Measurements from ENCODE around the gene SERPINE1. TPM values are rescaled to one million over a fixed set of nuclear protein-coding genes. Genes with fewer than 3 reads are reported as not detected.

SERPINE1 gene
- total and polyA plus RNA-seq, 2 experiments from 2014 or later = 0.97 to 1.2 TPM

GRCh38 chr7:101123703-101124068 is 3.2 kb upstream of the SERPINE1 start:
- H3K4me3 ChIP-seq = no peak overlapping the region
- no peaks in the 10 kb centered on the region for H3K36me3 ChIP-seq (ENCODE audit: insufficient read depth)
- no peak overlapping the region for H2AFZ ChIP-seq
- no peaks in the 10 kb centered on the region for H4K20me1 ChIP-seq (replicated peaks; ENCODE audit: insufficient read depth)
- H3K9me2 ChIP-seq (ENCODE audit: insufficient read depth) = no peaks in the 10 kb centered on the region
- no peak overlapping the region for H3K27ac ChIP-seq (ENCODE audit: low read depth)
- H3K4me1 ChIP-seq (ENCODE audit: insufficient read depth) = peaks cover 42% of the 10 kb centered on the region; the same call in 1 of the 2 replicates
- Mint-ChIP-seq H3K27ac (no peak overlapping the region), H3K27me3 (ENCODE audit: insufficient read depth, low read depth, poor library complexity) (peaks cover 26% of the 10 kb centered on the region), H3K9me3 (peaks cover 8% of the 10 kb centered on the region), H3K36me3 (ENCODE audit: low read depth) (peaks cover 10% of the 10 kb centered on the region; the same call in 1 of the 3 replicates), H3K4me1 (peaks cover 32% of the 10 kb centered on the region), H3K4me3 (no peak overlapping the region)
- no peak for ATAC-seq
- no peak for TF ChIP-seq ZNF331 (CRISPR knock-in tag; IDR thresholded peaks at IDR 0.05; ENCODE audit: low read depth)
- no peak for TF ChIP-seq STAT1 (IDR thresholded peaks at IDR 0.05; ENCODE audit: unreplicated experiment)
- TF ChIP-seq, protein P1, sequence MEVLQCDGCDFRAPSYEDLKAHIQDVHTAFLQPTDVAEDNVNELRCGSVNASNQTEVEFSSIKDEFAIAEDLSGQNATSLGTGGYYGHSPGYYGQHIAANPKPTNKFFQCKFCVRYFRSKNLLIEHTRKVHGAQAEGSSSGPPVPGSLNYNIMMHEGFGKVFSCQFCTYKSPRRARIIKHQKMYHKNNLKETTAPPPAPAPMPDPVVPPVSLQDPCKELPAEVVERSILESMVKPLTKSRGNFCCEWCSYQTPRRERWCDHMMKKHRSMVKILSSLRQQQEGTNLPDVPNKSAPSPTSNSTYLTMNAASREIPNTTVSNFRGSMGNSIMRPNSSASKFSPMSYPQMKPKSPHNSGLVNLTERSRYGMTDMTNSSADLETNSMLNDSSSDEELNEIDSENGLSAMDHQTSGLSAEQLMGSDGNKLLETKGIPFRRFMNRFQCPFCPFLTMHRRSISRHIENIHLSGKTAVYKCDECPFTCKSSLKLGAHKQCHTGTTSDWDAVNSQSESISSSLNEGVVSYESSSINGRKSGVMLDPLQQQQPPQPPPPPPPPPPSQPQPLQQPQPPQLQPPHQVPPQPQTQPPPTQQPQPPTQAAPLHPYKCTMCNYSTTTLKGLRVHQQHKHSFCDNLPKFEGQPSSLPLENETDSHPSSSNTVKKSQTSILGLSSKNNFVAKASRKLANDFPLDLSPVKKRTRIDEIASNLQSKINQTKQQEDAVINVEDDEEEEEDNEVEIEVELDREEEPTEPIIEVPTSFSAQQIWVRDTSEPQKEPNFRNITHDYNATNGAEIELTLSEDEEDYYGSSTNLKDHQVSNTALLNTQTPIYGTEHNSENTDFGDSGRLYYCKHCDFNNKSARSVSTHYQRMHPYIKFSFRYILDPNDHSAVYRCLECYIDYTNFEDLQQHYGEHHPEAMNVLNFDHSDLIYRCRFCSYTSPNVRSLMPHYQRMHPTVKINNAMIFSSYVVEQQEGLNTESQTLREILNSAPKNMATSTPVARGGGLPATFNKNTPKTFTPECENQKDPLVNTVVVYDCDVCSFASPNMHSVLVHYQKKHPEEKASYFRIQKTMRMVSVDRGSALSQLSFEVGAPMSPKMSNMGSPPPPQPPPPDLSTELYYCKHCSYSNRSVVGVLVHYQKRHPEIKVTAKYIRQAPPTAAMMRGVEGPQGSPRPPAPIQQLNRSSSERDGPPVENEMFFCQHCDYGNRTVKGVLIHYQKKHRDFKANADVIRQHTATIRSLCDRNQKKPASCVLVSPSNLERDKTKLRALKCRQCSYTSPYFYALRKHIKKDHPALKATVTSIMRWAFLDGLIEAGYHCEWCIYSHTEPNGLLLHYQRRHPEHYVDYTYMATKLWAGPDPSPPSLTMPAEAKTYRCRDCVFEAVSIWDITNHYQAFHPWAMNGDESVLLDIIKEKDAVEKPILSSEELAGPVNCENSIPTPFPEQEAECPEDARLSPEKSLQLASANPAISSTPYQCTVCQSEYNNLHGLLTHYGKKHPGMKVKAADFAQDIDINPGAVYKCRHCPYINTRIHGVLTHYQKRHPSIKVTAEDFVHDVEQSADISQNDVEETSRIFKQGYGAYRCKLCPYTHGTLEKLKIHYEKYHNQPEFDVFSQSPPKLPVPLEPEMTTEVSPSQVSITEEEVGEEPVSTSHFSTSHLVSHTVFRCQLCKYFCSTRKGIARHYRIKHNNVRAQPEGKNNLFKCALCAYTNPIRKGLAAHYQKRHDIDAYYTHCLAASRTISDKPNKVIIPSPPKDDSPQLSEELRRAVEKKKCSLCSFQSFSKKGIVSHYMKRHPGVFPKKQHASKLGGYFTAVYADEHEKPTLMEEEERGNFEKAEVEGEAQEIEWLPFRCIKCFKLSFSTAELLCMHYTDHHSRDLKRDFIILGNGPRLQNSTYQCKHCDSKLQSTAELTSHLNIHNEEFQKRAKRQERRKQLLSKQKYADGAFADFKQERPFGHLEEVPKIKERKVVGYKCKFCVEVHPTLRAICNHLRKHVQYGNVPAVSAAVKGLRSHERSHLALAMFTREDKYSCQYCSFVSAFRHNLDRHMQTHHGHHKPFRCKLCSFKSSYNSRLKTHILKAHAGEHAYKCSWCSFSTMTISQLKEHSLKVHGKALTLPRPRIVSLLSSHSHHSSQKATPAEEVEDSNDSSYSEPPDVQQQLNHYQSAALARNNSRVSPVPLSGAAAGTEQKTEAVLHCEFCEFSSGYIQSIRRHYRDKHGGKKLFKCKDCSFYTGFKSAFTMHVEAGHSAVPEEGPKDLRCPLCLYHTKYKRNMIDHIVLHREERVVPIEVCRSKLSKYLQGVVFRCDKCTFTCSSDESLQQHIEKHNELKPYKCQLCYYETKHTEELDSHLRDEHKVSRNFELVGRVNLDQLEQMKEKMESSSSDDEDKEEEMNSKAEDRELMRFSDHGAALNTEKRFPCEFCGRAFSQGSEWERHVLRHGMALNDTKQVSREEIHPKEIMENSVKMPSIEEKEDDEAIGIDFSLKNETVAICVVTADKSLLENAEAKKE (CRISPR knock-in tag; IDR thresholded peaks at IDR 0.05) = no peak
- no peak for TF ChIP-seq EZH2phosphoT487 (IDR thresholded peaks at IDR 0.05; ENCODE audit: unreplicated experiment)
- no peak for TF ChIP-seq NANOG (IDR thresholded peaks at IDR 0.05; ENCODE audit: borderline replicate concordance)
- TF ChIP-seq CREB1 (CRISPR knock-in tag; IDR thresholded peaks at IDR 0.05; ENCODE audit: low read depth) = no peak
- TF ChIP-seq JUNB (IDR thresholded peaks at IDR 0.05; ENCODE audit: unreplicated experiment) = no peak
- TF ChIP-seq, protein P2, sequence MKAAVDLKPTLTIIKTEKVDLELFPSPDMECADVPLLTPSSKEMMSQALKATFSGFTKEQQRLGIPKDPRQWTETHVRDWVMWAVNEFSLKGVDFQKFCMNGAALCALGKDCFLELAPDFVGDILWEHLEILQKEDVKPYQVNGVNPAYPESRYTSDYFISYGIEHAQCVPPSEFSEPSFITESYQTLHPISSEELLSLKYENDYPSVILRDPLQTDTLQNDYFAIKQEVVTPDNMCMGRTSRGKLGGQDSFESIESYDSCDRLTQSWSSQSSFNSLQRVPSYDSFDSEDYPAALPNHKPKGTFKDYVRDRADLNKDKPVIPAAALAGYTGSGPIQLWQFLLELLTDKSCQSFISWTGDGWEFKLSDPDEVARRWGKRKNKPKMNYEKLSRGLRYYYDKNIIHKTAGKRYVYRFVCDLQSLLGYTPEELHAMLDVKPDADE (IDR thresholded peaks at IDR 0.05) = no peak
- TF ChIP-seq ZNF114 (CRISPR knock-in tag; IDR thresholded peaks at IDR 0.05) = no peak
- TF ChIP-seq, protein P3, sequence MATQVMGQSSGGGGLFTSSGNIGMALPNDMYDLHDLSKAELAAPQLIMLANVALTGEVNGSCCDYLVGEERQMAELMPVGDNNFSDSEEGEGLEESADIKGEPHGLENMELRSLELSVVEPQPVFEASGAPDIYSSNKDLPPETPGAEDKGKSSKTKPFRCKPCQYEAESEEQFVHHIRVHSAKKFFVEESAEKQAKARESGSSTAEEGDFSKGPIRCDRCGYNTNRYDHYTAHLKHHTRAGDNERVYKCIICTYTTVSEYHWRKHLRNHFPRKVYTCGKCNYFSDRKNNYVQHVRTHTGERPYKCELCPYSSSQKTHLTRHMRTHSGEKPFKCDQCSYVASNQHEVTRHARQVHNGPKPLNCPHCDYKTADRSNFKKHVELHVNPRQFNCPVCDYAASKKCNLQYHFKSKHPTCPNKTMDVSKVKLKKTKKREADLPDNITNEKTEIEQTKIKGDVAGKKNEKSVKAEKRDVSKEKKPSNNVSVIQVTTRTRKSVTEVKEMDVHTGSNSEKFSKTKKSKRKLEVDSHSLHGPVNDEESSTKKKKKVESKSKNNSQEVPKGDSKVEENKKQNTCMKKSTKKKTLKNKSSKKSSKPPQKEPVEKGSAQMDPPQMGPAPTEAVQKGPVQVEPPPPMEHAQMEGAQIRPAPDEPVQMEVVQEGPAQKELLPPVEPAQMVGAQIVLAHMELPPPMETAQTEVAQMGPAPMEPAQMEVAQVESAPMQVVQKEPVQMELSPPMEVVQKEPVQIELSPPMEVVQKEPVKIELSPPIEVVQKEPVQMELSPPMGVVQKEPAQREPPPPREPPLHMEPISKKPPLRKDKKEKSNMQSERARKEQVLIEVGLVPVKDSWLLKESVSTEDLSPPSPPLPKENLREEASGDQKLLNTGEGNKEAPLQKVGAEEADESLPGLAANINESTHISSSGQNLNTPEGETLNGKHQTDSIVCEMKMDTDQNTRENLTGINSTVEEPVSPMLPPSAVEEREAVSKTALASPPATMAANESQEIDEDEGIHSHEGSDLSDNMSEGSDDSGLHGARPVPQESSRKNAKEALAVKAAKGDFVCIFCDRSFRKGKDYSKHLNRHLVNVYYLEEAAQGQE (IDR thresholded peaks at IDR 0.05; ENCODE audit: unreplicated experiment) = no peak
- no peak for TF ChIP-seq CTCF (conservative IDR thresholded peaks at IDR 0.05; ENCODE audit: low read depth in 2 of 2)
- TF ChIP-seq EZH2 (IDR thresholded peaks at IDR 0.05; ENCODE audit: low read depth, unreplicated experiment) = no peak
- TF ChIP-seq POLR2AphosphoS5 (IDR thresholded peaks at IDR 0.05; ENCODE audit: low read depth) = no peak
- no peaks in the 10 kb centered on the region for H3K79me2 ChIP-seq (replicated peaks; ENCODE audit: insufficient read depth)
- no peaks in the 10 kb centered on the region for H3K27me3 ChIP-seq (ENCODE audit: insufficient read depth)
- H3K4me2 ChIP-seq = no peak overlapping the region
- no peak for DNase-seq (ENCODE audit: low spot score)
- 0 out of 2 replicates have a peak, but pooled peaks cover 10% of the 10 kb centered on the region for H3F3A ChIP-seq (replicated peaks; ENCODE audit: low read depth)

Data from GM23338 (cell line).